ENCODE results near the gene ZFAND2A.

- TF ChIP-seq POLR2AphosphoS5 (IDR thresholded peaks at IDR 0.05): peak in 3 of 4 donors; percentile 35 to 60 (median 50)
- no peak for TF ChIP-seq POLR2A (IDR thresholded peaks at IDR 0.05)
Measured at GRCh38 chr7:1123715-1124114, 36.3 kb downstream of the ZFAND2A start.

Measured in sigmoid colon (tissue), 4 donors.